Esophagus muscularis mucosa (tissue), 4 donors: Measurements from ENCODE around the gene DAB1. TPM values are rescaled to one million over a fixed set of nuclear protein-coding genes. Genes with fewer than 3 reads are reported as not detected.

Source experiments
- DNase-seq: peaks from one replicate; pipeline ENCODE4 v3.0.0-alpha.2; 2017; ENCODE audit errors: extremely low spot score
- H3K27ac ChIP-seq, 4 donors: fragments of 200-600 bp; sonication (generic); replicated peaks in 1 of 4; 1 replicate in 3 of 4; 2 replicates in 1 of 4; pipeline ENCODE4 v1.5.1; 2016 to 2019; ENCODE audit warnings: mild to moderate bottlenecking in 1 of 4
- H3K27me3 ChIP-seq, 4 donors: fragments of 200-600 bp; sonication (generic); one replicate each; pipeline versions ENCODE4 v1.5.1 to v1.6.0; 2016 to 2019
- H3K36me3 ChIP-seq, 4 donors: fragments of 200-600 bp; sonication (generic); one replicate each; pipeline ENCODE4 v1.5.1; 2016 to 2019
- H3K4me1 ChIP-seq, 4 donors: fragments of 200-600 bp; sonication (generic); one replicate each; pipeline ENCODE4 v1.5.1; 2016 to 2019
- H3K4me3 ChIP-seq, 4 donors: fragments of 200-600 bp; sonication (generic); 1 replicate in 2 of 4; 2 replicates in 2 of 4; pipeline ENCODE4 v1.5.1; 2016 to 2019; ENCODE audit warnings: mild to moderate bottlenecking in 4 of 4, moderate library complexity in 1 of 4
- H3K9me3 ChIP-seq, 4 donors: fragments of 200-600 bp; sonication (generic); 1 replicate in 3 of 4; 2 replicates in 1 of 4; pipeline ENCODE4 v1.5.1; 2016 to 2019
- EP300 ChIP-seq: sonication (generic); formaldehyde crosslinking; IDR thresholded peaks from one replicate; pipeline ENCODE4 v1.6.1; 2017; ENCODE audit warnings: antibody characterized with exemption
- POLR2A ChIP-seq: fragments of 450-650 bp; IDR thresholded peaks from one replicate; pipeline ENCODE4 v1.6.1; 2017; ENCODE audit warnings: antibody characterized with exemption, moderate library complexity, mild to moderate bottlenecking, low read depth
- POLR2AphosphoS5 ChIP-seq, 2 donors: sonication (generic); formaldehyde crosslinking; IDR thresholded peaks; one replicate each; pipeline ENCODE4 v1.6.1; 2017; ENCODE audit warnings: antibody characterized with exemption in 2 of 2
- WGBS: methylation state at CpG from one replicate; pipeline ENCODE4 v1.1.5; 2018; 5-methylcytosine and 5-hydroxymethylcytosine counted together
- intact Hi-C: fragments of 100-400 bp; cut with DNase I; formaldehyde crosslinking; loops from one replicate; pipeline ENCODE4 v1.15.1; 2023
- total RNA-seq, 4 donors: library from RNA; depleted of rRNA; stranded (reverse); fragments of >200 nt; gene quantifications; one replicate each; pipeline versions ENCODE4 v1.1.0 to v1.2.1, GENCODE V29; 2016
- TF ChIP-seq, protein P1 (sequence below), 3 experiments: fragments of 200-600 bp in 2 of 3; fragments of 450-650 bp in 1 of 3; sonication (generic) in 2 of 3; IDR thresholded peaks; one replicate each; pipeline ENCODE4 v1.5.1; 2017 to 2019; ENCODE audit warnings: antibody characterized with exemption in 3 of 3, mild to moderate bottlenecking in 2 of 3, moderate library complexity in 1 of 3

Gene DAB1
- total RNA-seq, 4 donors from 2014 or later, result 0.26 to 1.3 (median 0.37) TPM

DNA sequence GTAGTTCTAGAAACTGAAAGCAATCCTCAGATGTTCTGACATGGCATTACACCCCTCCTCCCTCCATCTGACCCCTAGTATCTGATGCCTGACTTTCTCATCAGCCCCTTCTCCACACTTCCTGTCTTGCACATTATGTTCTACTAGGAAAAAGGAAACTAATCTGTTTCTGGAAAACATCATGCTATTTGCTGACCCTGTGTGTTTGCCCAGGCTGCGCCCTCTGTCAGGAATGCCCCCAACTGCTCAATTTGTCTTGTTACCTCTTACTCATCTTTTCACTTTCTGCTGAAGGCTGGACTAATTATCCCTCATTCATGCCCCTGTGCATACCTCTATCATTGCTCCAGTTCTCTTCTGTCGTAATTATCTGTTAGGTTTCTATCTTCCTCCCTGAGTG lies 37.5 kb upstream of the DAB1 start:
- Histone ChIP-seq H3K27ac (no peak overlapping the region), H3K27me3 (no peaks in the 10 kb centered on the region), H3K4me3 (no peak overlapping the region), H3K36me3 (no peaks in the 10 kb centered on the region), H3K9me3 (no peaks in the 10 kb centered on the region), H3K4me1 (no peaks in the 10 kb centered on the region)
- no peak for DNase-seq
- intact Hi-C loops, result no loop called here
- 83% methylated on average over 2 of the region's 2 CpGs for WGBS
- TF ChIP-seq POLR2A (no peak), EP300 (no peak), POLR2AphosphoS5 (IDR thresholded peaks at IDR 0.05) (no peak)
- TF ChIP-seq, protein P1, sequence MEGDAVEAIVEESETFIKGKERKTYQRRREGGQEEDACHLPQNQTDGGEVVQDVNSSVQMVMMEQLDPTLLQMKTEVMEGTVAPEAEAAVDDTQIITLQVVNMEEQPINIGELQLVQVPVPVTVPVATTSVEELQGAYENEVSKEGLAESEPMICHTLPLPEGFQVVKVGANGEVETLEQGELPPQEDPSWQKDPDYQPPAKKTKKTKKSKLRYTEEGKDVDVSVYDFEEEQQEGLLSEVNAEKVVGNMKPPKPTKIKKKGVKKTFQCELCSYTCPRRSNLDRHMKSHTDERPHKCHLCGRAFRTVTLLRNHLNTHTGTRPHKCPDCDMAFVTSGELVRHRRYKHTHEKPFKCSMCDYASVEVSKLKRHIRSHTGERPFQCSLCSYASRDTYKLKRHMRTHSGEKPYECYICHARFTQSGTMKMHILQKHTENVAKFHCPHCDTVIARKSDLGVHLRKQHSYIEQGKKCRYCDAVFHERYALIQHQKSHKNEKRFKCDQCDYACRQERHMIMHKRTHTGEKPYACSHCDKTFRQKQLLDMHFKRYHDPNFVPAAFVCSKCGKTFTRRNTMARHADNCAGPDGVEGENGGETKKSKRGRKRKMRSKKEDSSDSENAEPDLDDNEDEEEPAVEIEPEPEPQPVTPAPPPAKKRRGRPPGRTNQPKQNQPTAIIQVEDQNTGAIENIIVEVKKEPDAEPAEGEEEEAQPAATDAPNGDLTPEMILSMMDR (IDR thresholded peaks at IDR 0.05), result no peak

DNA sequence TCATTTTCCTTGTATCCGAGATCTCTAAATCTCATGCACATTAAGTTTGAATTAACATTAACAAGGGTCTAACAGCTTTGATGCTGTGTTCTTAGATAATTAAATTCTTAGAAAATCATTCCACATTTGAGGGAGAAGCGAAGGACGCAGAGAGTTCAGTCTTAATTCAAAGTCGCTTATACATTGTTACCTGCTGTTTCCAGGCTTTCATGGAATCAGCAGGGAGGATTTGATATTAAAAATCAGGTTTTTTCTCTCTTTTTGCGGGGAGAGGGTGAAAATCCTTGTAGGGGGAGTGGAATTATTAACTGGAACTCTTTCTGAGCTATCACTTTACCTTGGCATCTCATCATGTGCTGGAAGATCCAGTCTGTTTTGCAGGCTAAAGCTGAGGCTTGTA lies 27.7 kb upstream of the DAB1 start:
- 65% methylated on average over 5 of the region's 5 CpGs for WGBS
- intact Hi-C loops, result no loop called here
- DNase-seq, result no peak
- no peak overlapping the region for H3K27ac ChIP-seq
- no peaks in the 10 kb centered on the region for H3K36me3 ChIP-seq
- no peaks in the 10 kb centered on the region for H3K4me1 ChIP-seq
- no peaks in the 10 kb centered on the region for H3K27me3 ChIP-seq
- H3K9me3 ChIP-seq, result no peaks in the 10 kb centered on the region
- TF ChIP-seq EP300, result no peak
- TF ChIP-seq POLR2A, result no peak
- no peak for TF ChIP-seq POLR2AphosphoS5 (IDR thresholded peaks at IDR 0.05)
- TF ChIP-seq, protein P1 (IDR thresholded peaks at IDR 0.05), result no peak
- no peak overlapping the region for H3K4me3 ChIP-seq

GRCh38 chr1:57450981-57451380 lies 27.1 kb upstream of the DAB1 start:
- H3K9me3 ChIP-seq, result no peaks in the 10 kb centered on the region
- 65% methylated on average over 3 of the region's 3 CpGs for WGBS
- intact Hi-C loops, result no loop called here

GRCh38 chr1:57447551-57447950 lies 23.7 kb upstream of the DAB1 start:
- Histone ChIP-seq H3K4me1 (no peaks in the 10 kb centered on the region), H3K4me3 (no peak overlapping the region), H3K9me3 (no peaks in the 10 kb centered on the region), H3K36me3 (no peaks in the 10 kb centered on the region), H3K27me3 (no peaks in the 10 kb centered on the region), H3K27ac (no peak overlapping the region)
- intact Hi-C loops, result no loop called here
- 94% methylated on average over 3 of the region's 3 CpGs for WGBS
- no peak for DNase-seq
- TF ChIP-seq POLR2A (no peak), EP300 (no peak), POLR2AphosphoS5 (IDR thresholded peaks at IDR 0.05) (no peak)
- TF ChIP-seq, protein P1 (IDR thresholded peaks at IDR 0.05), result no peak

More at GRCh38 chr1:57450981-57451380, 27.1 kb upstream of the DAB1 start:
- H3K27me3 ChIP-seq, result no peaks in the 10 kb centered on the region
- no peaks in the 10 kb centered on the region for H3K4me1 ChIP-seq
- no peak overlapping the region for H3K27ac ChIP-seq
- no peak overlapping the region for H3K4me3 ChIP-seq
- TF ChIP-seq EP300 (no peak), POLR2AphosphoS5 (IDR thresholded peaks at IDR 0.05) (no peak), POLR2A (no peak)
- TF ChIP-seq, protein P1 (IDR thresholded peaks at IDR 0.05), result no peak
- no peak for DNase-seq
- no peaks in the 10 kb centered on the region for H3K36me3 ChIP-seq

DNA sequence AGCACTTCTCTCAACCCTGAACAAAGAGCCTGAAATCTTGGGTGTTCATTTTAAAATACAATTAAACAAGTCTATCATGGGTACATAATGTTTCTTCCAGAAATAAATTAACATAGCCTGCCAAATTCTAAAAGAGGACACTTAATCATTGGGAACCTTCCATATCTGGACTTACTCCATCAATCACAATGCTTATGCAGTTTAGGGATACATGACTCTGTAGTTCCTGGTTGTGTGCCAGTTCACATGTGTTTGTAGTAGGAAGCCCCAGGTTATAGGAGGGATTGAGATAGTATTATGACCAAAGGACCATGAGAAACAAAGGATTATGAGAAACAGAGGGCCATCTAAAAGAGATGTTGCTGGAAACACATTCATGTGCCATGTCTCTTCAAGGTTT lies 19.1 kb upstream of the DAB1 start:
- intact Hi-C loops, result no loop called here
- Histone ChIP-seq H3K36me3 (no peaks in the 10 kb centered on the region), H3K27me3 (no peaks in the 10 kb centered on the region), H3K4me3 (no peak overlapping the region), H3K9me3 (no peaks in the 10 kb centered on the region), H3K4me1 (no peaks in the 10 kb centered on the region), H3K27ac (no peak overlapping the region)
- DNase-seq, result no peak
- TF ChIP-seq POLR2AphosphoS5 (IDR thresholded peaks at IDR 0.05) (no peak), EP300 (no peak), POLR2A (no peak)
- TF ChIP-seq, protein P1 (IDR thresholded peaks at IDR 0.05), result no peak
